ENCODE data around the gene CCDC178. TPM values are rescaled to one million over a fixed set of nuclear protein-coding genes. Genes with fewer than 3 reads are reported as not detected.

CCDC178 gene
- total and polyA plus RNA-seq, 2 donors (not counting 3 experiments of a cell fraction or from before 2014, with no cell fraction given) = 0.80 to 1.6 TPM

DNA sequence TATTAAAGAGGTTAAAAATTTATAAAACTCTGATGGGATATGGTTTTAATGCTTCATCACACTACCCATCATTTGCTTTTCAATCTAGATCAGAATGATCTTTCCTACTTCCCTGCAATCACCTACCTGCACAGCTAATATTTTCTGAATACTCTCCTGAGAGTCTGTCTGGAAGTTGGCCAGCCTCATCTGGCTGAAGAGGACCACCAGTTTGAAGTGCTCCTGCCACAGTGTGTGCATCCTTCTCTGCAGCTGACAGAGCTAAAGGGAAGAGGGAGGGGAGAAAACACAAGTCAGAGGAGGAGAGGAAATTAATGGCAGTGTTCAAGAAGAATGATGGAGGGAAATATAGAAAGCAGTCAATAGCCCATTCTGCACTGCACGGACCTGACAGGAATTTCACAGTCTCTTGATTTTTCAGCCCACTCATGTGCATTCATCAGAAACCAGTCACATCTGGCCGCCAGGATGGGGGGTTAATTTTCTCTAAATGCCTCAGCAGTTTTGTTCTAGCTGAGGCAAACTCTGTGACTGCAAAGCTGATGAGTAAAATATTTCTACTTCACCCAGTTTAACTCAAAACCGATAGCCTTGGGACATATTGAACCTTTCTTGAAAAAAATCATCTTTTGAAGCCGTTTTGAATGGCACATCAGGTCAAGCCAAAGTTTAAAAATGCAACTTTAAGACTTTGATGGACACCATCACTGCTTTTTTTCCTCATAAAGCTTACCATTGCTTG, 465.9 kb downstream of the CCDC178 start:
- intact Hi-C loops (cut with micrococcal nuclease) (loop anchor here (5.0 kb wide), 1 partner anchor 38 kb away; no protein-coding TSS in a partner anchor), dilution Hi-C loops (cut with MboI; ENCODE audit: extremely low pct_ligation_motif_present, low sequenced_read_pairs) (no loop called here)
- Histone ChIP-seq H3K4me1 (ENCODE audit: control insufficient read depth, extremely low read depth, insufficient read depth, low read length) (no peaks in the 10 kb centered on the region), H3K4me3 (replicated peaks in 1 of 3; ENCODE audit: insufficient read depth in 1 of 3, low read depth in 1 of 3, low read length in 3 of 3) (no peak overlapping the region), H3K9ac (replicated peaks; ENCODE audit: extremely low read depth, insufficient read depth, low read length) (no peak overlapping the region), H3K79me2 (ENCODE audit: control insufficient read depth, insufficient read depth, low read length) (no peaks in the 10 kb centered on the region), H3K36me3 (ENCODE audit: control insufficient read depth in 2 of 2, extremely low read depth in 1 of 2, insufficient read depth in 2 of 2, low read length in 2 of 2) (no peaks in the 10 kb centered on the region), H3K9me1 (replicated peaks; ENCODE audit: control insufficient read depth, extremely low read depth, insufficient read depth, low read length) (no peaks in the 10 kb centered on the region), H3K27ac (ENCODE audit: insufficient read depth, low read depth, low read length) (no peak overlapping the region), H3K27me3 (ENCODE audit: control insufficient read depth in 2 of 2, insufficient read depth in 2 of 2, low read length in 2 of 2) (no peaks in the 10 kb centered on the region), H3K4me2 (ENCODE audit: insufficient read depth, low read length) (no peak overlapping the region), H3K9me3 (replicated peaks; ENCODE audit: control insufficient read depth, insufficient read depth, low read length) (no peaks in the 10 kb centered on the region), H4K20me1 (replicated peaks; ENCODE audit: control insufficient read depth, extremely low read depth, insufficient read depth, low read length) (no peaks in the 10 kb centered on the region), H2AFZ (ENCODE audit: low read depth, low read length) (no peak overlapping the region)
- TF ChIP-seq EZH2 (IDR thresholded peaks at IDR 0.05; ENCODE audit: borderline replicate concordance, low read depth, low read length, severe bottlenecking) (no peak), POLR2AphosphoS5 (IDR thresholded peaks at IDR 0.05; ENCODE audit: insufficient read depth, low read depth, low read length) (no peak), FOS (IDR thresholded peaks at IDR 0.05; ENCODE audit: borderline replicate concordance, insufficient read depth, low read length) (no peak), GATA2 (IDR thresholded peaks at IDR 0.05; ENCODE audit: insufficient read depth, insufficient read length, low read depth, low read length) (no peak), POLR2A (IDR thresholded peaks at IDR 0.05; ENCODE audit: low read depth, low read length) (no peak), JUN (IDR thresholded peaks at IDR 0.05; ENCODE audit: borderline replicate concordance, insufficient read depth, insufficient read length, low read depth) (no peak), MYC (IDR thresholded peaks at IDR 0.05; ENCODE audit: low read depth, low read length) (no peak)
- TF ChIP-seq, protein P1, sequence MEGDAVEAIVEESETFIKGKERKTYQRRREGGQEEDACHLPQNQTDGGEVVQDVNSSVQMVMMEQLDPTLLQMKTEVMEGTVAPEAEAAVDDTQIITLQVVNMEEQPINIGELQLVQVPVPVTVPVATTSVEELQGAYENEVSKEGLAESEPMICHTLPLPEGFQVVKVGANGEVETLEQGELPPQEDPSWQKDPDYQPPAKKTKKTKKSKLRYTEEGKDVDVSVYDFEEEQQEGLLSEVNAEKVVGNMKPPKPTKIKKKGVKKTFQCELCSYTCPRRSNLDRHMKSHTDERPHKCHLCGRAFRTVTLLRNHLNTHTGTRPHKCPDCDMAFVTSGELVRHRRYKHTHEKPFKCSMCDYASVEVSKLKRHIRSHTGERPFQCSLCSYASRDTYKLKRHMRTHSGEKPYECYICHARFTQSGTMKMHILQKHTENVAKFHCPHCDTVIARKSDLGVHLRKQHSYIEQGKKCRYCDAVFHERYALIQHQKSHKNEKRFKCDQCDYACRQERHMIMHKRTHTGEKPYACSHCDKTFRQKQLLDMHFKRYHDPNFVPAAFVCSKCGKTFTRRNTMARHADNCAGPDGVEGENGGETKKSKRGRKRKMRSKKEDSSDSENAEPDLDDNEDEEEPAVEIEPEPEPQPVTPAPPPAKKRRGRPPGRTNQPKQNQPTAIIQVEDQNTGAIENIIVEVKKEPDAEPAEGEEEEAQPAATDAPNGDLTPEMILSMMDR (IDR thresholded peaks at IDR 0.05; ENCODE audit: extremely low read depth in 1 of 2, insufficient read depth in 1 of 2, low read depth in 1 of 2, low read length in 2 of 2) = no peak
- TF ChIP-seq, protein P2, sequence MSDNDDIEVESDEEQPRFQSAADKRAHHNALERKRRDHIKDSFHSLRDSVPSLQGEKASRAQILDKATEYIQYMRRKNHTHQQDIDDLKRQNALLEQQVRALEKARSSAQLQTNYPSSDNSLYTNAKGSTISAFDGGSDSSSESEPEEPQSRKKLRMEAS (IDR thresholded peaks at IDR 0.05; ENCODE audit: insufficient read depth, insufficient read length) = no peak
- FAIRE-seq (no peak), DNase-seq (ENCODE audit: low read depth, low spot score) (no peak)
- ChIA-PET POLR2A (no interaction called here), CTCF (interaction anchor here (1.3 kb wide), 1 partner anchor 9 kb away, joined by 3 read pairs; no protein-coding TSS in a partner anchor)
- BruUV-seq (replicated peaks) = no TSS peak
